ENCODE measurements around the gene AK5. TPM values are rescaled to one million over a fixed set of nuclear protein-coding genes. Genes with fewer than 3 reads are reported as not detected.

AK5 gene
- total and polyA plus RNA-seq, 2 donors (not counting 1 experiment from before 2014, with no cell fraction given), result 0.18 TPM; not detected in 1

DNA sequence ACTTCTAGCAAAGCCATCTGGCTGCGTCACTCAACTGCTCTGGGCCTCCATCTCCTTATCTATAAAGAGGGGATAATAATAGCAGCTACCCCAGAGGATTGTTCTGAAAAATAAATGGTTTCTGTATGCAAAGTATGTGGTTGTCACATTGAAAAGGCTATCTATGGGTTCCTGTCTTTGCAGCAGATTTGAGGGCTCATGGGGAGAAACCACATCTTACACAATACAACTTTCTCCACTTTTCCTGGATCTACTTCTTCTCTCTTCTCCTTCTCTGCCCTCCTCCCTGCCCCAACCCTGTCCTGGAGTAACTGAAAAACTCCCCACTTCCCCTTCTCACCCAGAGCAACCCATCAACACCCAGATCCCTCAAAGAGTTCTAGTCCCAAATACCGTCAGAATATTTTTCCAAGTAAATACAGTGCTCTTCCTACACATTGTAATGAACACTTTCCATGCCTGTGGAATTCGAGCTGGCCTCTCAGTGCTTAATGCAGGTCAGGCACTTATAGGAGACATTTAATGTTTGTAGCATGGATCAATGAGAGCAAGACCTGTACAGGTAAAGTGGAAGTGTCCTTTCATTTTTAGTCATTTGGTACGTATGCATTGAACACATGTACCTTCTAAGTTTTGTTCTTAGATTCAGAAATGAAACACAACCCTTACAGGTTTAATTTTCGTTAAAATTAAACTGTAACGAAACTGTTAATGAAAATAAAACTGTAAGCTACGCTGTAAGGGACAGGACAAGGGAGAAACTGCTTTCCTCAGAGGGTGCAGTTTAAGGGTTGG lies 131.9 kb downstream of the AK5 start:
- H4K20me1 ChIP-seq (ENCODE audit: control insufficient read depth, insufficient read depth, low read length, poor library complexity, severe bottlenecking), result no peaks in the 10 kb centered on the region
- H3K27me3 ChIP-seq (replicated peaks in 1 of 4; ENCODE audit: control extremely low read depth in 1 of 4, control insufficient read depth in 3 of 4, insufficient read depth in 4 of 4, low read length in 3 of 4), result peaks cover 0 to 36% (median 16%) of the 10 kb centered on the region in 4 experiments
- 0% methylated on average over 1 of the region's 7 CpGs for WGBS (ENCODE audit: insufficient coverage)
- no peak overlapping the region for H3K27ac Mint-ChIP-seq
- peaks cover 57% of the 10 kb centered on the region for H3K27me3 Mint-ChIP-seq
- H3K27ac ChIP-seq (ENCODE audit: low read length in 2 of 2), result no peak overlapping the region
- no peak for ATAC-seq (ENCODE audit: low read depth)
- H3K4me3 Mint-ChIP-seq, result peak overlapping the region; percentile 27
- H3K4me1 Mint-ChIP-seq, result peaks cover 14% of the 10 kb centered on the region
- CTCF ChIA-PET, result no interaction called here
- DNase-seq, result peak; percentile 10
- POLR2A ChIA-PET, result no interaction called here
- TF ChIP-seq EZH2 (IDR thresholded peaks at IDR 0.05; ENCODE audit: borderline replicate concordance, insufficient read depth, low read depth, low read length, poor library complexity, severe bottlenecking), result no peak
- H3K79me2 ChIP-seq (ENCODE audit: control insufficient read depth, insufficient read depth, low read length), result no peaks in the 10 kb centered on the region
- intact Hi-C loops (cut with micrococcal nuclease), result no loop called here
- peak overlapping the region; percentile 23 for H3K4me2 ChIP-seq (replicated peaks; ENCODE audit: low read depth, low read length, poor library complexity, severe bottlenecking)
- H3K4me3 ChIP-seq (ENCODE audit: control extremely low read depth in 1 of 5, extremely low read depth in 1 of 5, insufficient read depth in 1 of 5, low read depth in 2 of 5, low read length in 4 of 5), result no peak overlapping the region
- H3K36me3 ChIP-seq (replicated peaks in 1 of 2; ENCODE audit: control extremely low read depth in 1 of 2, control insufficient read depth in 1 of 2, extremely low read depth in 1 of 2, insufficient read depth in 2 of 2, low read length in 1 of 2), result no peaks in the 10 kb centered on the region
- H3K9me3 Mint-ChIP-seq (ENCODE audit: insufficient read depth), result peaks cover 2% of the 10 kb centered on the region
- H3K4me1 ChIP-seq (ENCODE audit: control insufficient read depth in 2 of 2, insufficient read depth in 2 of 2, low read length in 2 of 2), result peaks cover 15 to 17% of the 10 kb centered on the region in 2 donors
- no peak overlapping the region for H2AFZ ChIP-seq (ENCODE audit: insufficient read depth, low read depth, low read length, poor library complexity, severe bottlenecking)
- peaks cover 0 to 2% (median 0%) of the 10 kb centered on the region in 3 donors for H3K9me3 ChIP-seq (ENCODE audit: control extremely low read depth in 1 of 3, control insufficient read depth in 2 of 3, insufficient read depth in 1 of 3, low read length in 2 of 3)
- no peak overlapping the region for H3K9ac ChIP-seq (ENCODE audit: low read length)

DNA sequence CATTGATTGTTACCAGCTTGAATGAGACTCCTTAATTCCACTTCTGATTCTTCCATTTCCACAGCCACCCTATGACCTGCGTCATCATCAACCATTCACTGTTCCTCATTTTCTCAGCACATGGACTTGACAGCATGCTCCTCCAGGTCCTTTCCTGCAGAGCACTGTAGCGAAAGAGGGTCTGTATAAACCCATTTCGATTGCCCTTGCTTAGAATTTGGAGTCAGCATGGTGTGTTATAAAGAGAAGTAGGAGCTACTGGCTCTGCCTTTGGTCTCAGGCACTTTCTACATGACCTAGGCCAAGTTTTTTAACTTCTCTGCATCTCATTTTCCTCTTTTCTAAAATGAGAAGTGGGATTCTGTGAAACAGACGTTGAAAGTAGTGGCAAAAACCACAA lies 133.8 kb downstream of the AK5 start:
- Mint-ChIP-seq H3K27me3 (peaks cover 58% of the 10 kb centered on the region), H3K4me1 (peaks cover 14% of the 10 kb centered on the region), H3K27ac (no peak overlapping the region), H3K9me3 (ENCODE audit: insufficient read depth) (peaks cover 2% of the 10 kb centered on the region), H3K4me3 (no peak overlapping the region)
- 20% methylated on average over 1 of the region's 4 CpGs for WGBS (ENCODE audit: insufficient coverage)
- POLR2A ChIA-PET, result no interaction called here
- peaks cover 15 to 17% of the 10 kb centered on the region in 2 donors for H3K4me1 ChIP-seq (ENCODE audit: control insufficient read depth in 2 of 2, insufficient read depth in 2 of 2, low read length in 2 of 2)
- H4K20me1 ChIP-seq (ENCODE audit: control insufficient read depth, insufficient read depth, low read length, poor library complexity, severe bottlenecking), result no peaks in the 10 kb centered on the region
- no peak overlapping the region for H3K27ac ChIP-seq (ENCODE audit: low read length in 2 of 2)
- H3K4me2 ChIP-seq (replicated peaks; ENCODE audit: low read depth, low read length, poor library complexity, severe bottlenecking), result no peak overlapping the region
- H3K79me2 ChIP-seq (ENCODE audit: control insufficient read depth, insufficient read depth, low read length), result no peaks in the 10 kb centered on the region
- DNase-seq, result no peak
- TF ChIP-seq EZH2 (IDR thresholded peaks at IDR 0.05; ENCODE audit: borderline replicate concordance, insufficient read depth, low read depth, low read length, poor library complexity, severe bottlenecking), result no peak
- TF ChIP-seq, protein P1, sequence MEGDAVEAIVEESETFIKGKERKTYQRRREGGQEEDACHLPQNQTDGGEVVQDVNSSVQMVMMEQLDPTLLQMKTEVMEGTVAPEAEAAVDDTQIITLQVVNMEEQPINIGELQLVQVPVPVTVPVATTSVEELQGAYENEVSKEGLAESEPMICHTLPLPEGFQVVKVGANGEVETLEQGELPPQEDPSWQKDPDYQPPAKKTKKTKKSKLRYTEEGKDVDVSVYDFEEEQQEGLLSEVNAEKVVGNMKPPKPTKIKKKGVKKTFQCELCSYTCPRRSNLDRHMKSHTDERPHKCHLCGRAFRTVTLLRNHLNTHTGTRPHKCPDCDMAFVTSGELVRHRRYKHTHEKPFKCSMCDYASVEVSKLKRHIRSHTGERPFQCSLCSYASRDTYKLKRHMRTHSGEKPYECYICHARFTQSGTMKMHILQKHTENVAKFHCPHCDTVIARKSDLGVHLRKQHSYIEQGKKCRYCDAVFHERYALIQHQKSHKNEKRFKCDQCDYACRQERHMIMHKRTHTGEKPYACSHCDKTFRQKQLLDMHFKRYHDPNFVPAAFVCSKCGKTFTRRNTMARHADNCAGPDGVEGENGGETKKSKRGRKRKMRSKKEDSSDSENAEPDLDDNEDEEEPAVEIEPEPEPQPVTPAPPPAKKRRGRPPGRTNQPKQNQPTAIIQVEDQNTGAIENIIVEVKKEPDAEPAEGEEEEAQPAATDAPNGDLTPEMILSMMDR (IDR thresholded peaks at IDR 0.05), result no peak
- intact Hi-C loops (cut with micrococcal nuclease), result no loop called here
- peaks cover 0 to 38% (median 15%) of the 10 kb centered on the region in 4 experiments for H3K27me3 ChIP-seq (replicated peaks in 1 of 4; ENCODE audit: control extremely low read depth in 1 of 4, control insufficient read depth in 3 of 4, insufficient read depth in 4 of 4, low read length in 3 of 4)
- peaks cover 0 to 1% (median 0%) of the 10 kb centered on the region in 3 donors for H3K9me3 ChIP-seq (ENCODE audit: control extremely low read depth in 1 of 3, control insufficient read depth in 2 of 3, insufficient read depth in 1 of 3, low read length in 2 of 3)
- H3K9ac ChIP-seq (ENCODE audit: low read length), result no peak overlapping the region
- CTCF ChIA-PET, result no interaction called here
- H3K4me3 ChIP-seq (ENCODE audit: control extremely low read depth in 1 of 5, extremely low read depth in 1 of 5, insufficient read depth in 1 of 5, low read depth in 2 of 5, low read length in 4 of 5), result no peak overlapping the region
- no peak for ATAC-seq (ENCODE audit: low read depth)
- no peaks in the 10 kb centered on the region for H3K36me3 ChIP-seq (replicated peaks in 1 of 2; ENCODE audit: control extremely low read depth in 1 of 2, control insufficient read depth in 1 of 2, extremely low read depth in 1 of 2, insufficient read depth in 2 of 2, low read length in 1 of 2)
- H2AFZ ChIP-seq (ENCODE audit: insufficient read depth, low read depth, low read length, poor library complexity, severe bottlenecking), result no peak overlapping the region

Data from B cell (primary cell).